Activated CD8-positive, alpha-beta memory T cell treated with anti-CD3 and anti-CD28 coated beads for 24 hours (primary cell): ENCODE measurements around the gene PLK5.
A peak's percentile ranks its signal among the peaks of the same experiment; 100 is the strongest.

Source experiments
- DNase-seq: peaks from one replicate; pipeline ENCODE4 v3.0.0-alpha.2; 2020

The PLK5 gene

GRCh38 chr19:1560286-1560882 is 36.5 kb downstream of the PLK5 start:
- DNase-seq, result no peak

- DNase-seq, result no peak
Measured at GRCh38 chr19:1561236-1561842, 37.5 kb downstream of the PLK5 start.

- DNase-seq, result no peak
Measured at GRCh38 chr19:1563251-1563650, 39.4 kb downstream of the PLK5 start.

GRCh38 chr19:1566392-1567115 is 42.7 kb downstream of the PLK5 start:
- DNase-seq, result no peak

- DNase-seq, result no peak
Measured at GRCh38 chr19:1567116-1567847, 43.4 kb downstream of the PLK5 start.

GRCh38 chr19:1567848-1568227 is 44.0 kb downstream of the PLK5 start:
- no peak for DNase-seq

- peak; percentile 88 for DNase-seq
Measured at GRCh38 chr19:1568320-1569019, 44.6 kb downstream of the PLK5 start, which contains the start of gene MEX3D. Gene MEX3D (minus strand): TSS chr19:1568325. CDS start chr19:1568058, 267 bp downstream.

GRCh38 chr19:1569997-1570396 is 46.1 kb downstream of the PLK5 start:
- DNase-seq, result no peak

GRCh38 chr19:1570836-1571235 is 47.0 kb downstream of the PLK5 start:
- DNase-seq, result no peak

GRCh38 chr19:1571358-1571757 is 47.5 kb downstream of the PLK5 start:
- DNase-seq, result no peak

- DNase-seq, result no peak
Measured at GRCh38 chr19:1572795-1573194, 48.9 kb downstream of the PLK5 start.

- no peak for DNase-seq
Measured at GRCh38 chr19:1574354-1575136, 50.7 kb downstream of the PLK5 start.

GRCh38 chr19:1575323-1576241 is 51.7 kb downstream of the PLK5 start:
- DNase-seq, result no peak

GRCh38 chr19:1576242-1577089 is 52.6 kb downstream of the PLK5 start:
- DNase-seq, result no peak

GRCh38 chr19:1577090-1577928 is 53.4 kb downstream of the PLK5 start:
- DNase-seq, result no peak

- no peak for DNase-seq
Measured at GRCh38 chr19:1577929-1578618, 54.2 kb downstream of the PLK5 start.

GRCh38 chr19:1579222-1579621 is 55.3 kb downstream of the PLK5 start:
- DNase-seq, result no peak

GRCh38 chr19:1580382-1580781 is 56.5 kb downstream of the PLK5 start:
- no peak for DNase-seq
